GM21619 (cell line): ENCODE data around the gene CSNK1E.

ENCODE experiments used
- ATAC-seq: cut with Tn5 transposase; IDR thresholded peaks from one replicate; pipeline ENCODE4 v1.9.1; 2021; ENCODE audit not compliant: unreplicated experiment

CSNK1E gene

DNA sequence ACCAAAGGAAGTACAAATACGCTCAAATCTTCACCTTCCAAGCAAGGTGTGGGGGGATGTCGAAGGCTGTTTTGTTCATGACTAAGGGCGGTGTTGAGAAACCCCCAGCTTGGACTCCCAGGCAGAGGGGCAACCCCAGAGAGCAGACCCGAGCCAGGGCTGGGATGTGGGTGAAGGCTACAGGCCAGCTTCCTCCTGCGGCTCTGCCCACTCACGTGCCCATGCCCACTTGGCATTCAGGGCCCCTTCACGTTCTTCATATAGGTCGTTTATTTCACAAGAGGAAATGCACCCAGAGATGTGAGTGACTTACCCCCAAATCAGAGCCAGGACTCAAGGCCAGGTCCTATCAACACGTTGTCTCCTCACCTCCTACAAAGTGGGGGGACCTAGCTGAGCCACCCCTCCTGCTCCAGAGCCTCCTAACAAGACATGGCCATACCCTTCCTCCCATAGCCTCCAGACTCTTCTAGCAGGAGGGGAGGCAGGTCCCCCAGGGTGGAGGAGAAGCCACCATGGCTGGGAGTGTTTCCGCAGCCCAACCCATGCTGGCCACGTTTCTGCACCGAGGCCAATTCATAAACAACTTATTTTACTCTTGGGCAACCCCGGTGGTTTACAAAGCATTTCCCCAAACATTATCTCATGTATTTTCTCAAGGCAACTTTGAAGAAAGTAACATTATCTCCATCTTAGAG is 66.4 kb downstream of the CSNK1E start:
- no peak for ATAC-seq

DNA sequence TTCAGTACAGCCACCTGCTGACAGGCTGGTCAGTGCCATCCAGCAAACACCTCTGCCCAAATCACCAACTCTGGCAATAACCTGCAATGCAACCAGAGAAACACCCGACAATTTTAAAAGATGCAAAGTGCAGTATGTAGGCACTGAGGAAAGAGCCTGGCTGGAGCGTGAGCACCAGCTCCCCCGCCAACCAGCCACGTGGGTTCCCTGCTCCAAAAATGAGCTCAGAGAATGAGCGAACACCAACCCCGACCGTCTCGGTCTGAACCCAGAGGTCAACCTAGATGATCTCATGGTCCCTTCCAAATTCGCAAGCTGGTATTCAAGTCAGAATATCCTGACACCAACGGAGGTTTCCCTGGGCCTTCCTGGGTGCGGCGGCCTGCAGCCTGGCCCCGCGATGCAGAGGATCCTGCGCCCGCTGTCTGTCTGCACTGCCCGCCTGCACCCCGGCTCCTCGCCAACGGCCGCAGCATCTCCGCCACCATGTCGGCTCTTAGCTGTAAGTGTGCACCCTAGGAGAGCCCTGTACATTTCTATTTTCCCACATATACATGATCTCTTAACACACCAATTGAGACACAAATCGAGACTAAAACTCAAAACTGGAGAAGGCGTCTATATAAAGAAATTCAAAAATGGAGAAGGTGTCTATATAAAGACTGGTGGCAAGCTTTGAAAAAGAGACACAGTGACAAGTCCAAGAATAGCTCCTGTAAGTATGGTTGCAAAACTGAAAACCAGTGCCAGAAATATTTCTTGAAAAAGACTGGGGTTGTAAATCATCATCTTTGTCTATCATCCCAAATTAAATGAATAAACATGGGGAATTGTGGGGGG is 67.2 kb downstream of the CSNK1E start:
- no peak for ATAC-seq

DNA sequence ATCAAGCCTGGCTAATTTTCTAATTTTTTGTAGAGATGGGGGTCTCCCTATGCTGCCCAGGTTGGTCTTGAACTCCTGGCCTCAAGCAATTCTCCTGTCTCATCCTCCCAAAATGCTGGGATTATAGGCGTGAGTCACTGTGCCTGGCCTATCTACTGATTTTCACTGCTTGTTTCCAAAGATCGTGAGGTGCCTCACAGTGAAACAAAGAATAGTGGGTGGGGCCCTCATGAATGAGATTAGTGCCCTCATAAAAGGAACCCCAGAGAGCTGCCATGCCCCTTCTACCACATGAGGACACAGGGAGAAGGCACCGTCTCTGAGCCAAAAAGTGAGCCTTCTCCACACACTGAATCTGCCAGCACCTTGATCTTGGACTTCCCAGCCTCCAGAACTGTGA is 67.9 kb downstream of the CSNK1E start:
- ATAC-seq, result no peak

DNA sequence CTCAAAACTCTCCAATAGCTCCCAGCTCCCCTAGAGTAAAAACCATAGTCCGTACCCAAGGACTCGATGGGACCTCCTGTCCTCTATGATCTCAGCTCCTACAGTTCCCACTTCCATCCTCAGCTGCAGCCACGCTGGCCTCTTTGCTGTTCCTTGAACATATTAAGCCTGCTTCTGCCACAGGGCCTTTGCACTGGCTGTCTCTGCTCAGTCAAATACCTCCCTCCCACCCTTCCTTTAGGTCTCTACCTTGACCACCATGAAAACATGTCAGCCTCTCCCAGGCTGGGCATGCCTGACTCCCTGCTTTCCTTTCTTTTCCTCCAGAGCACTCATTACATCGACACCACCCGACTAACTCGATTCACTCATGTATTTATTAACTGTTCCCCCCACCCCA is 69.0 kb downstream of the CSNK1E start:
- ATAC-seq, result no peak

DNA sequence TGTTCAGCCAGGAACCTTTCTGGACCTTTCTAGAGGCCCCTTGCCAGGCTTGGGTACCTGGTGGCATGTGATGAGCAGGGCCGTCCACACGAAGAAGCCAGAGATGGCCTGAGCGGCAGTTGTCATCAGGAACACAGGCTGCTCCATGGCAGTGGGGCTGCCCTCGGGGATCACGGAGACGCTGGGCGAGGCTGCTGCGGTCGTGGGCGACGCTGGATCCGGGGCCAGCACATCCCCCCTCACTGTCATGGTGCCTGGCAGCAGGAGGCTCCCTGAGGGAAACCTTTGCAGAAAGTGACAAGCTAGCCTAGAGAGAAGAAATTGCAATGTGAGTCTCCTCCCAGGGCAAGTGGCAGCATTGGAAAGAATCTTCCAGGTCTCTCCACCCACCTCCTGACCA is 69.5 kb downstream of the CSNK1E start:
- no peak for ATAC-seq

DNA sequence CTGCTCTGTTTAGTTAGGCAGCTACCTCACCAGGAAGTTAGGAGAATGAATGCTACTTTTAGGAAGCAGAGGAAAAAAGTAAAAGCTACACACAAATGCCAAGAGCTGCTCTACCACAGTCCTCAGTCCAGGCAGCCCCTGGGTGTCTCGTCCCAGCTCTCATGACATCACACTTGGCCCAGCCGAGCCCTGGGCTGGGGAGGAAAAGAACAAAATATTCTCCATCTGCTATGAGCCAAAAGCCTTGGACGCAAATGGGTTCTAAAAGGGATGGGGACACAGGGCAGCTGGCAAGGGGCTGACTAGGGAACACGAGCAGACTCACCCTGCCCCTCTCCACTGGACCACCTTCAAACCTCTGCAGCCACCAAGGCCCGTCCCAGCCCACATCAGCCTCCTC is 70.5 kb downstream of the CSNK1E start:
- ATAC-seq, result no peak

DNA sequence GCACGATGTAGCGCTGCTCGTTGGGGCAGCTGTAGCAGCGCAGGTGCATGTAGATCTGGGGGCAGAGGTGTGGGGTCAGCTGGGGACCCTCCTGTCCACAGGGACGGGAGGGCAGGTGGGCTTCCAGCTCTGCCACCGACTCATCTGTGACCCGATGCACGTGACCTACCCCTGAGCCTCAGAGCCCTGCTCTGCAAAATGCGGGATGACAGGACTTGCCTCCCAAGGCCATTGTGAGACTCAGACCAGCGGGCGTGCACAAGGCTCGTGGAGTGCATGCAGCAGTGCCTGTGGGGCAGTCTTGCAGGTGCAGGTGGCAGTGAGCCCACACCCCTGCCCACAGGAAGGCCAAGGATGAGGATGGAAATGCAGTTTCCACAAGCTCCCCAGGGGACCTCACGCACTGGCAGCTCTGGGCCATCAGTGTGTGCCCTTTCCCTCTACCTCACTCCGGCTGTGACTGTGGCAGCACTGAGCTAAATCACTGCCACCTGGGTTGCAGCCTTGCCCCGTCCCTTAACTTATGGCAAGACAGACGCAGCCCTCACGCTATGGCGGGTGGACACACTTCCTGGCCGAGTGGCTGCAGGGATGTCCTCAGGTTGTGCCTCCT is 71.1 kb downstream of the CSNK1E start:
- no peak for ATAC-seq

DNA sequence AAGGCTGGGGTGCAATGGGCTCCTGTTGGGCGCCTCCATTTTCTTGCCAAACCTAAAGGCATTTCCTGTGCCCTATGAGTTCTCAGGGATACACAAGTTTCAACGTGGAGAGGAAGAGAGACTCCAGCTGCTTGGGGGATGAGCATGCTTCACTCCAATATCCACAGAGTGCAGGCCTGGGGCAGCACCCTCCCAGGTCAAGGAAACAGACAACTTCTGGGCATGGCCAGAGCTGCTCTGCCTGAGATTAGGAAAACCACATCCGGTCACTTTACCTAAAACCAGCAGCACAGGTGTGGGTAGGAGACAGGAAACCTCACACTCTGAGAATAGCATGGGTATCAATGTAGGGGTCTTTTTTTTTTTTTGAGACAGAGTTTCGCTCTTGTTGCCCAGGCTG is 73.1 kb downstream of the CSNK1E start:
- no peak for ATAC-seq

DNA sequence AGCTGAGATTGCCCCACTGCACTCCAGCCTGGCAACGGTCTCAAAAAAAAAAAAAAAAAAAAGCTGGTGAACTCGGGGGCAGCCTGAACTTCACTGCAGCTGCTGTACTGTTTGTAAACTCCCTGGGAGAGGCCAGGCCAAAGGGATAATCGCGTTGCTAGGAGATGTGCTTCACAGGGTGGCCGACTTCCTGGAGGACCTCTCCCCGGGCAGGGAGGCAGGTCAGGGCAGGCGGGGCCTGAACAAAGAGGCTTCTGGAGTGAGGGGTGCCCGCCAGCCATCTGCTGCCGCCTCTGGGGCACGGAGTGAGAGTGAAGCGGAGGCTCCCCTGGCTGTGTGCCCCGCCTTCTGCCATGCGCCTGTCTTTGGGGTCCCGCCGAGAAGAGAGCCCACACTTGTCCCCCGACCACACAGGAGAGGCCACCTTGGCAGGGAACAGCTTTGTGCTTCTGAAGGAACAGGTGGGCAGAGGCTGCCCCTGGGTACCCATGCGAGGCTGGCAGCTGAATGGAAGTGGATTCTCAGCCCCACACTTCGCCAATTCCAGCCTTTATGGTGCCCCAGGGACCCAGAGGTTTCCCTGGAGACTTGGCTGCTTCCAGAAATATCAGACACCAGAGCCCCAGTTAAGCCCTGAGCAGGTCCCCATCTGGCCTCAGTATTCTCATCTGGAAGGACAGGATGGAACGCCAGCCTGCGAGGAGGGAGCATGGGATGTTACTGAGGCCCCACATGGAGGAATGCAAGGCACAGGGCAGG is 74.0 kb downstream of the CSNK1E start:
- no peak for ATAC-seq

DNA sequence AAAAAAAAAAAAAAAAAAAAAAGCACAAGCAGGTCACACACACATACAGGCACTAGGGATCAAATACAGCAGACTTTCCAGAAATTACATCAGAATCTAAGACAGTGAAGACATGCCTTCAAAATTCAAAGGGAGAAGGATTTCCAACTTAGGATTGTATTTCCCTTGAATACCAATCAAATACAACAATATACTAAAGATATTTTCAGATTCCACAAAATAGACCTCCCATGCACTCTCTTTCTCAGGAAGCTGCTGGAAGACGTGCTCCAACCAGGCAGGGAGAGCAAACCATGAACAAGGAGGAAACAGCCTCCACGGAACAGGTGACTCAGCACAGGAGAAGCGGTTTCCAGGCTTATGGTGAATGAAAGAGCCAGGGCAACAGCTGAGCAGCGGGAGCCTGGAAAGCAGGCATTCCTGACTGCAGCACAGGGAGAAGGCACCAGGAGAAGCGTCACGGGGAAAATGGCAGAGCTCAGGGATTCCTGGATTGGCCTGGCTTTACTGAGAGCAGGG is 76.4 kb downstream of the CSNK1E start:
- ATAC-seq, result no peak
